Measurements from ENCODE around the gene WNK4. TPM values are rescaled to one million over a fixed set of nuclear protein-coding genes. Genes with fewer than 3 reads are reported as not detected.
A peak's percentile ranks its signal among the peaks of the same experiment; 100 is the strongest.

WNK4 gene
- total RNA-seq, 4 donors from 2014 or later: 0.40 to 14.7 (median 3.9) TPM

- DNase-seq: no peak
- no peak overlapping the region for H3K27ac ChIP-seq
- H3K36me3 ChIP-seq: peaks cover 0 to 19% (median 0%) of the 10 kb centered on the region in 3 donors
- H3K4me3 ChIP-seq: no peak overlapping the region
- H3K4me1 ChIP-seq: no peaks in the 10 kb centered on the region
- no peaks in the 10 kb centered on the region for H3K27me3 ChIP-seq
- TF ChIP-seq, protein P1, sequence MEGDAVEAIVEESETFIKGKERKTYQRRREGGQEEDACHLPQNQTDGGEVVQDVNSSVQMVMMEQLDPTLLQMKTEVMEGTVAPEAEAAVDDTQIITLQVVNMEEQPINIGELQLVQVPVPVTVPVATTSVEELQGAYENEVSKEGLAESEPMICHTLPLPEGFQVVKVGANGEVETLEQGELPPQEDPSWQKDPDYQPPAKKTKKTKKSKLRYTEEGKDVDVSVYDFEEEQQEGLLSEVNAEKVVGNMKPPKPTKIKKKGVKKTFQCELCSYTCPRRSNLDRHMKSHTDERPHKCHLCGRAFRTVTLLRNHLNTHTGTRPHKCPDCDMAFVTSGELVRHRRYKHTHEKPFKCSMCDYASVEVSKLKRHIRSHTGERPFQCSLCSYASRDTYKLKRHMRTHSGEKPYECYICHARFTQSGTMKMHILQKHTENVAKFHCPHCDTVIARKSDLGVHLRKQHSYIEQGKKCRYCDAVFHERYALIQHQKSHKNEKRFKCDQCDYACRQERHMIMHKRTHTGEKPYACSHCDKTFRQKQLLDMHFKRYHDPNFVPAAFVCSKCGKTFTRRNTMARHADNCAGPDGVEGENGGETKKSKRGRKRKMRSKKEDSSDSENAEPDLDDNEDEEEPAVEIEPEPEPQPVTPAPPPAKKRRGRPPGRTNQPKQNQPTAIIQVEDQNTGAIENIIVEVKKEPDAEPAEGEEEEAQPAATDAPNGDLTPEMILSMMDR (IDR thresholded peaks at IDR 0.05): no peak
- no peak for TF ChIP-seq POLR2A (IDR thresholded peaks at IDR 0.05)
- 88 to 100% methylated on average over 1 of the region's 1 CpG for WGBS, 2 donors
- intact Hi-C loops (cut with DNase I): no loop called here
- H3K9me3 ChIP-seq: no peaks in the 10 kb centered on the region
Measured at GRCh38 chr17:42804918-42805367, 24.5 kb downstream of the WNK4 start.

GRCh38 chr17:42806249-42806648 is 25.8 kb downstream of the WNK4 start:
- WGBS, 2 donors: 77 to 95% methylated on average over 1 of the region's 1 CpG
- intact Hi-C loops (cut with DNase I): no loop called here
- no peaks in the 10 kb centered on the region for H3K27me3 ChIP-seq
- peaks cover 0 to 32% (median 5%) of the 10 kb centered on the region in 3 donors for H3K36me3 ChIP-seq
- no peak for TF ChIP-seq POLR2A (IDR thresholded peaks at IDR 0.05)
- TF ChIP-seq, protein P1 (IDR thresholded peaks at IDR 0.05): no peak
- H3K27ac ChIP-seq: no peak overlapping the region
- DNase-seq: no peak
- H3K4me1 ChIP-seq: no peaks in the 10 kb centered on the region
- no peak overlapping the region for H3K4me3 ChIP-seq
- no peaks in the 10 kb centered on the region for H3K9me3 ChIP-seq

GRCh38 chr17:42809250-42809649 is 28.8 kb downstream of the WNK4 start:
- no peaks in the 10 kb centered on the region for H3K27me3 ChIP-seq
- H3K4me1 ChIP-seq: no peaks in the 10 kb centered on the region
- TF ChIP-seq POLR2A (IDR thresholded peaks at IDR 0.05): no peak
- TF ChIP-seq, protein P1 (IDR thresholded peaks at IDR 0.05): no peak
- WGBS, 2 donors: 20 to 23% methylated on average over 3 of the region's 3 CpGs
- no peak overlapping the region for H3K4me3 ChIP-seq
- intact Hi-C loops (cut with DNase I): no loop called here
- H3K27ac ChIP-seq: peak overlapping the region in 2 of 4 donors; percentile 10 to 14
- H3K36me3 ChIP-seq: peaks cover 4 to 61% (median 13%) of the 10 kb centered on the region in 3 donors
- no peaks in the 10 kb centered on the region for H3K9me3 ChIP-seq
- no peak for DNase-seq

DNA sequence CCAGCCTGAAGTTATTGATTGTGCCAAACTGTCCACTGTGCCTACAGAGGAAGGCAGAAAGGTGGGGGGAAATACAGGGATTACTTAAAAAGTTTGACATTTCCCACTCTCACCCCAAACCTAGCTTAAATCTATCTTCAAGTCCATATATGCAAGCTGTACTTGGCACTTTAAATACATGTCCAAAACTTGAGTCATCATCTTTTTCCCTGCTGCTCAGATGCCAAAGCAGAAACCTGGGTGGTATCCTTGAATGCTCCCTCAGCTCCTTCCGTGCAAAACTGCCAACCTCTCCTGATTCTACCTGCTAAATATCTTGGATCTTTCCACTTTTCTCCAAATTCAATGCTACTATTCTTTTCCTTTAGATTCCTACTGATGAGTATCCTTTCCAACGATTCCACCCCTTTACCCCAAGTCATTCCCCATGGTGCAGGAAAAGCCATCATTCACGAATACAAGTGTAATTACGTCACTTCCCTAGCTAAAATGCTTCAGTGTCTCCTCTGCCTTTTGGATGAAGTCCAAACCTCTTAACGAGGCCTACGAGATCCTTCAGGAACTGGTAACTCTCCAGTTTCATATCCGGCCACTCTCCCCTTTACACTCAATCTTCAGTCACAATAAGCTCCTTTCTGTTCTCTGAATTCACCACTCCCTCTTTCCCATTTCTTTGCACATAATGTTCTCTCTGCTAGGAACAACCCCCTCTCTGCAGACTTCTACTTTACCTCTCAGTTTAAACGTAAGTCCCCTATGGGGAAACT is 34.4 kb downstream of the WNK4 start:
- no peaks in the 10 kb centered on the region for H3K27me3 ChIP-seq
- H3K9me3 ChIP-seq: no peaks in the 10 kb centered on the region
- no peak for DNase-seq
- no peaks in the 10 kb centered on the region for H3K4me1 ChIP-seq
- intact Hi-C loops (cut with DNase I): loop anchor here (10.0 kb wide), 1 partner anchor 100 kb away; no protein-coding TSS in a partner anchor
- WGBS, 2 donors: 62 to 65% methylated on average over 8 of the region's 8 CpGs
- no peak overlapping the region for H3K4me3 ChIP-seq
- H3K36me3 ChIP-seq: peaks cover 18 to 99% (median 48%) of the 10 kb centered on the region in 3 donors
- H3K27ac ChIP-seq: no peak overlapping the region
- TF ChIP-seq, protein P1 (IDR thresholded peaks at IDR 0.05): no peak
- TF ChIP-seq POLR2A (IDR thresholded peaks at IDR 0.05): no peak

DNA sequence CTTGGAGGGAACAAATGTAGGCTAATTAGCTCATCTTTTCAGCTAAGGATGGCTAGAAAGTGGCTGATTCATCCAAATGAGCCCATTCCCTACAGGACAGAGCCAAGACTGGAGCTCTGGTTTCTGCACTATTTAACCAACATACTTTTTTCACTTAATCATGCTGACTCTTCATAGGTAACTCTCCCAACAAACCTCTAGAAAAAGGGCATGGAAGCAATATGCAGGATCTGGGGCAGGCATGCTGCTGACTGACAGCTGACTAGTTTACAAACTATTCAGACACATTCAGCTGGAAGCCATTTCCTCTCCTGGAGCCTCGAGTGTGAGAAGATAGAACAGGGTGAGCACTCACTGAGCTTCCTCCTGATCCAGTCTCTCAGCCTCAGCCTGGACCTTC is 37.5 kb downstream of the WNK4 start:
- WGBS, 2 donors: 46 to 67% methylated on average over 1 of the region's 1 CpG
- DNase-seq: no peak
- H3K36me3 ChIP-seq: peaks cover 18 to 99% (median 38%) of the 10 kb centered on the region in 3 donors
- no peaks in the 10 kb centered on the region for H3K9me3 ChIP-seq
- no peak overlapping the region for H3K4me3 ChIP-seq
- no peak overlapping the region for H3K27ac ChIP-seq
- no peaks in the 10 kb centered on the region for H3K27me3 ChIP-seq
- TF ChIP-seq, protein P1 (IDR thresholded peaks at IDR 0.05): no peak
- TF ChIP-seq POLR2A (IDR thresholded peaks at IDR 0.05): no peak
- intact Hi-C loops (cut with DNase I): loop anchor here (10.0 kb wide), 1 partner anchor 103 kb away; no protein-coding TSS in a partner anchor
- H3K4me1 ChIP-seq: peaks cover 3 to 11% (median 6%) of the 10 kb centered on the region in 3 donors
